Fibroblast of lung (primary cell): Measurements from ENCODE around the gene CSAG2. TPM values are rescaled to one million over a fixed set of nuclear protein-coding genes. Genes with fewer than 3 reads are reported as not detected.
"Not testable (repeated sequence)": the region's sequence is repeated elsewhere in the genome, so short reads cannot be mapped to it uniquely, and the experiment has no call there.

Source experiments
- DNase-seq, 2 donors: peaks; one replicate each; pipeline versions ENCODE4 v3.0.0 to v3.0.0-alpha.2; 2010; ENCODE audit warnings: low read depth in 2 of 2
- H2AFZ ChIP-seq: 2 replicates; pipeline ENCODE4 v1.5.1; 2012; ENCODE audit warnings: low read length, control low read depth, inconsistent platforms
- H3K27ac ChIP-seq: 2 replicates; pipeline ENCODE4 v1.5.1; 2011; ENCODE audit warnings: low read length, control low read depth; ENCODE audit not compliant: insufficient read depth
- H3K27me3 ChIP-seq: 2 replicates; pipeline ENCODE4 v1.5.1; 2011; ENCODE audit warnings: mild to moderate bottlenecking, low read length; ENCODE audit not compliant: control insufficient read depth, insufficient read depth
- H3K36me3 ChIP-seq: 2 replicates; pipeline ENCODE4 v1.5.1; 2011; ENCODE audit warnings: low read length; ENCODE audit not compliant: control insufficient read depth, insufficient read depth
- H3K4me1 ChIP-seq: 2 replicates; pipeline ENCODE4 v1.5.1; 2011; ENCODE audit warnings: low read length; ENCODE audit not compliant: control insufficient read depth, insufficient read depth; ENCODE audit errors: extremely low read depth
- H3K4me2 ChIP-seq: 2 replicates; pipeline ENCODE4 v1.5.1; 2011; ENCODE audit warnings: low read length, control low read depth; ENCODE audit not compliant: insufficient read depth; ENCODE audit errors: extremely low read depth
- H3K4me3 ChIP-seq, 4 experiments: fragments of 200-600 bp in 1 of 4; sonication (generic) in 1 of 4; replicated peaks in 1 of 4; 2 replicates each; pipeline ENCODE4 v1.5.1; 2011 to 2016; ENCODE audit warnings: low read length in 4 of 4, low read depth in 3 of 4, mild to moderate bottlenecking in 3 of 4, control low read depth in 2 of 4, inconsistent platforms in 1 of 4, mixed read lengths in 1 of 4; ENCODE audit not compliant: insufficient read depth in 1 of 4; ENCODE audit errors: control extremely low read depth in 1 of 4
- H3K79me2 ChIP-seq: 2 replicates; pipeline ENCODE4 v1.5.1; 2012; ENCODE audit warnings: mild to moderate bottlenecking, low read length, inconsistent platforms; ENCODE audit not compliant: control insufficient read depth, insufficient read depth
- H3K9ac ChIP-seq: 2 replicates; pipeline ENCODE4 v1.5.1; 2011; ENCODE audit warnings: mild to moderate bottlenecking, low read length, control low read depth; ENCODE audit not compliant: insufficient read depth
- H3K9me3 ChIP-seq: 2 replicates; pipeline ENCODE4 v1.5.1; 2012; ENCODE audit warnings: low read depth, low read length; ENCODE audit not compliant: control insufficient read depth, insufficient read depth
- H4K20me1 ChIP-seq: 2 replicates; pipeline ENCODE4 v1.5.1; 2011; ENCODE audit warnings: low read length; ENCODE audit not compliant: control insufficient read depth, insufficient read depth; ENCODE audit errors: extremely low read depth
- CTCF ChIP-seq, 2 donors: IDR thresholded peaks in 1 of 2; conservative IDR thresholded peaks in 1 of 2; 1 replicate in 1 of 2; 2 replicates in 1 of 2; pipeline ENCODE4 v1.5.1; 2011 to 2012; ENCODE audit warnings: low read length in 2 of 2, control low read depth in 1 of 2, inconsistent platforms in 1 of 2, low read depth in 1 of 2, mild to moderate bottlenecking in 1 of 2
- EZH2 ChIP-seq: IDR thresholded peaks from 2 replicates; pipeline ENCODE4 v1.5.1; 2012; ENCODE audit warnings: low read length, control low read depth, mild to moderate bottlenecking; ENCODE audit errors: missing control alignments
- polyA minus RNA-seq: library from RNA; depleted of rRNA, polyadenylated mRNA; stranded (reverse); fragments of >200 nt; gene quantifications from 2 replicates; pipeline ENCODE4 v1.2.3, GENCODE V29; 2011; ENCODE audit warnings: low replicate concordance
- polyA plus RNA-seq, 2 donors: library from polyadenylated mRNA; depleted of rRNA in 1 of 2; stranded (reverse) in 1 of 2; unstranded in 1 of 2; fragments of >200 nt; gene quantifications; 2 replicates each; pipeline ENCODE4 v1.2.1, GENCODE V29; 2011 to 2012; ENCODE audit warnings: missing spikeins in 1 of 2
- total RNA-seq: library from RNA; depleted of rRNA; stranded (reverse); fragments of >200 nt; gene quantifications from 2 replicates; pipeline ENCODE4 v1.2.1, GENCODE V29; 2014

CSAG2 gene, protein sequence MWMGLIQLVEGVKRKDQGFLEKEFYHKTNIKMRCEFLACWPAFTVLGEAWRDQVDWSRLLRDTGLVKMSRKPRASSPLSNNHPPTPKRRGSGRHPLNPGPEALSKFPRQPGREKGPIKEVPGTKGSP
- total RNA-seq (not detected in 2 replicates), polyA plus RNA-seq (not detected in 2 replicates), polyA minus RNA-seq (not detected in 2 replicates)
- not detected in 2 replicates for polyA plus RNA-seq (2012)

GRCh38 chrX:152709173-152709572 lies at the start of gene CSAG2:
Gene CSAG2 (minus strand): TSS chrX:152709273. CDS start chrX:152709112, 161 bp downstream.
- H3K36me3 ChIP-seq, H3K27ac ChIP-seq, DNase-seq, H4K20me1 ChIP-seq, H3K4me1 ChIP-seq, H3K27me3 ChIP-seq, H3K4me3 ChIP-seq, H3K79me2 ChIP-seq, H3K9me3 ChIP-seq, H3K9ac ChIP-seq, H3K4me2 ChIP-seq, H2AFZ ChIP-seq: not testable (repeated sequence)

- H4K20me1 ChIP-seq, H3K27ac ChIP-seq, H3K4me2 ChIP-seq: not testable (repeated sequence)
Measured at GRCh38 chrX:152754871-152755270, 45.8 kb upstream of the CSAG2 start.

GRCh38 chrX:152753686-152754650 lies 44.9 kb upstream of the CSAG2 start, which contains the start of gene MAGEA2:
Gene MAGEA2 (minus strand): TSS chrX:152753842. CDS start chrX:152751363, 2,479 bp downstream.
- not testable (repeated sequence) for H3K27ac ChIP-seq, H3K4me3 ChIP-seq, H4K20me1 ChIP-seq, H3K9me3 ChIP-seq, H3K9ac ChIP-seq, H3K4me1 ChIP-seq, H3K27me3 ChIP-seq, H3K4me2 ChIP-seq, H3K79me2 ChIP-seq, H3K36me3 ChIP-seq, H2AFZ ChIP-seq, DNase-seq

More at GRCh38 chrX:152754871-152755270, 45.8 kb upstream of the CSAG2 start:
- not testable (repeated sequence) for H2AFZ ChIP-seq, H3K4me3 ChIP-seq, H3K79me2 ChIP-seq, H3K4me1 ChIP-seq, H3K36me3 ChIP-seq, H3K9ac ChIP-seq, H3K9me3 ChIP-seq, H3K27me3 ChIP-seq, DNase-seq

GRCh38 chrX:152738560-152738959 lies 29.5 kb upstream of the CSAG2 start:
- Histone ChIP-seq H4K20me1 (no peaks in the 10 kb centered on the region), H3K4me2 (no peak overlapping the region), H3K27me3 (no peaks in the 10 kb centered on the region), H3K9me3 (no peaks in the 10 kb centered on the region), H2AFZ (no peak overlapping the region), H3K36me3 (no peaks in the 10 kb centered on the region), H3K79me2 (no peaks in the 10 kb centered on the region), H3K9ac (no peak overlapping the region), H3K4me3 (no peak overlapping the region), H3K27ac (no peak overlapping the region), H3K4me1 (no peaks in the 10 kb centered on the region)
- TF ChIP-seq EZH2 (no peak), CTCF (conservative IDR thresholded peaks at IDR 0.05 in 1 of 2, IDR thresholded peaks at IDR 0.05 in 1 of 2; ENCODE audit: low read depth in 1 of 2, low read length in 2 of 2) (no peak)
- no peak for DNase-seq

- H3K4me2 ChIP-seq, H3K27me3 ChIP-seq, H3K9me3 ChIP-seq, H3K79me2 ChIP-seq, H2AFZ ChIP-seq, H3K27ac ChIP-seq, H3K4me1 ChIP-seq, DNase-seq, H3K4me3 ChIP-seq, H3K36me3 ChIP-seq, H4K20me1 ChIP-seq, H3K9ac ChIP-seq: not testable (repeated sequence)
Measured at GRCh38 chrX:152736528-152736927, 27.5 kb upstream of the CSAG2 start.
